Measurements from ENCODE around the gene ZIK1. TPM values are rescaled to one million over a fixed set of nuclear protein-coding genes. Genes with fewer than 3 reads are reported as not detected.
A peak's percentile ranks its signal among the peaks of the same experiment; 100 is the strongest.

Gene ZIK1
- total and polyA plus RNA-seq, 9 of the 15 experiments (the other 6 are each of a cell fraction or from before 2014, with no cell fraction given): 0.03 to 0.42 (median 0.15) TPM; not detected in 1

DNA sequence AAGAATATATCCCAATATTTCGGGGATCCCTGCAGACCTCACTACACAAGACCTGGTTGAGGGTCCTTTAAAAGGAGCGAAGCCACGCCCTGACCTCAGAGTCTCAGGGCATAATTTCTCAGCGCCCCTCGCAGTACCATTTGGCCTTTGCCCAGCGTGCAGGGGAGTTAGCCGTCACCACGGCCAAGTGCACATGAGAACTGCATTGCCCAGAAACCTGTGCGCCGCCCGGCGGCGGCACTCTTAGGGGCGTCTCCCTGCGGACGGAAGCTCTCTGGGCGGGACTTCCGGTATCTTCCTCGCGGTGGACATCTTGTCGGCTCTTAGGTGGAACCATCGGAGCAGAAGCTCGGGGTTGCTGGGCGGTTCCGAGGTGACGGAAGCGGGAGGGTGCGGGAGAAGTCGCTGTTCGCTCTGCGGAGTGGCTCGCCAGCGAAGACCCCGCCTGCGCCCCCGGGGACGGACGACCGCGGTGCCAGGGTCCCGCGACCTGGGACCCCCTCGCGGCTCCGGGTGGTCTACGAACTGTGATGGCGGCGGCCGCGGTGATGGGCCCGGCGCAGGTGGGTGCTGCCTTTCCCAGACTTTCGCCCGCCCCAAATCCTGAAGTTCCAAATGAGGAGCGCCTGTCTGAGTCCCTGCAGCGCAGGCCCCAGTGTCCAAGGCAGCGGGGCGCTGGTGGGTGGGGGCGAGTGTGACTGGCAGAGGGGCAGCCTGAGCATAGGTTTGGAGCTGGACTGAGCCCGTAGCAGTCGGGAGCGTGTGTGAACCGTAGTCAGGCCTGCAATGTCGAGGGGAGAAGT, 30.2 kb downstream of the ZIK1 start, which contains the start of gene ZNF134 (continued):
- TF ChIP-seq, protein P1, sequence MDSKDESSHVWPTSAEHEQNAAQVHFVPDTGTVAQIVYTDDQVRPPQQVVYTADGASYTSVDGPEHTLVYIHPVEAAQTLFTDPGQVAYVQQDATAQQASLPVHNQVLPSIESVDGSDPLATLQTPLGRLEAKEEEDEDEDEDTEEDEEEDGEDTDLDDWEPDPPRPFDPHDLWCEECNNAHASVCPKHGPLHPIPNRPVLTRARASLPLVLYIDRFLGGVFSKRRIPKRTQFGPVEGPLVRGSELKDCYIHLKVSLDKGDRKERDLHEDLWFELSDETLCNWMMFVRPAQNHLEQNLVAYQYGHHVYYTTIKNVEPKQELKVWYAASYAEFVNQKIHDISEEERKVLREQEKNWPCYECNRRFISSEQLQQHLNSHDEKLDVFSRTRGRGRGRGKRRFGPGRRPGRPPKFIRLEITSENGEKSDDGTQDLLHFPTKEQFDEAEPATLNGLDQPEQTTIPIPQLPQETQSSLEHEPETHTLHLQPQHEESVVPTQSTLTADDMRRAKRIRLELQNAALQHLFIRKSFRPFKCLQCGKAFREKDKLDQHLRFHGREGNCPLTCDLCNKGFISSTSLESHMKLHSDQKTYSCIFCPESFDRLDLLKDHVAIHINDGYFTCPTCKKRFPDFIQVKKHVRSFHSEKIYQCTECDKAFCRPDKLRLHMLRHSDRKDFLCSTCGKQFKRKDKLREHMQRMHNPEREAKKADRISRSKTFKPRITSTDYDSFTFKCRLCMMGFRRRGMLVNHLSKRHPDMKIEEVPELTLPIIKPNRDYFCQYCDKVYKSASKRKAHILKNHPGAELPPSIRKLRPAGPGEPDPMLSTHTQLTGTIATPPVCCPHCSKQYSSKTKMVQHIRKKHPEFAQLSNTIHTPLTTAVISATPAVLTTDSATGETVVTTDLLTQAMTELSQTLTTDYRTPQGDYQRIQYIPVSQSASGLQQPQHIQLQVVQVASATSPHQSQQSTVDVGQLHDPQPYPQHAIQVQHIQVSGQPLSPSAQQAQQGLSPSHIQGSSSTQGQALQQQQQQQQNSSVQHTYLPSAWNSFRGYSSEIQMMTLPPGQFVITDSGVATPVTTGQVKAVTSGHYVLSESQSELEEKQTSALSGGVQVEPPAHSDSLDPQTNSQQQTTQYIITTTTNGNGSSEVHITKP (IDR thresholded peaks at IDR 0.05; ENCODE audit: partially characterized antibody): peak; percentile 68
- peak; percentile 24; the same call in 1 of the 2 replicates for TF ChIP-seq NR3C1 (CRISPR knock-in tag; IDR thresholded peaks at IDR 0.05)
- TF ChIP-seq EP400 (IDR thresholded peaks at IDR 0.05): peak; percentile 65; the same call in 1 of the 2 replicates
- peak in 1 of 2 experiments; percentile 89 for TF ChIP-seq AFF1 (IDR thresholded peaks at IDR 0.05; ENCODE audit: low read depth in 1 of 2, partially characterized antibody in 2 of 2)
- TF ChIP-seq ELF1 (tag; IDR thresholded peaks at IDR 0.05): peak; percentile 21; the same call in 1 of the 2 replicates
- TF ChIP-seq, protein P2, sequence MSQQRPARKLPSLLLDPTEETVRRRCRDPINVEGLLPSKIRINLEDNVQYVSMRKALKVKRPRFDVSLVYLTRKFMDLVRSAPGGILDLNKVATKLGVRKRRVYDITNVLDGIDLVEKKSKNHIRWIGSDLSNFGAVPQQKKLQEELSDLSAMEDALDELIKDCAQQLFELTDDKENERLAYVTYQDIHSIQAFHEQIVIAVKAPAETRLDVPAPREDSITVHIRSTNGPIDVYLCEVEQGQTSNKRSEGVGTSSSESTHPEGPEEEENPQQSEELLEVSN (IDR thresholded peaks at IDR 0.05; ENCODE audit: borderline replicate concordance in 1 of 2, extremely low read depth in 1 of 2, insufficient read depth in 1 of 2, insufficient read length in 1 of 2, low read depth in 1 of 2, low read length in 1 of 2, poor library complexity in 1 of 2, severe bottlenecking in 1 of 2): peak; percentile 10 to 69
- no peak for TF ChIP-seq TAF15 (IDR thresholded peaks at IDR 0.05; ENCODE audit: low read depth, low read length)
- TF ChIP-seq ZNF175 (CRISPR knock-in tag; IDR thresholded peaks at IDR 0.05; ENCODE audit: low read depth): no peak
- peak; percentile 41 to 93 (median 81) for TF ChIP-seq YY1 (IDR thresholded peaks at IDR 0.05; ENCODE audit: borderline replicate concordance in 1 of 3, control insufficient read depth in 1 of 3, extremely low read depth in 1 of 3, insufficient read depth in 3 of 3, insufficient read length in 1 of 3, insufficient replicate concordance in 2 of 3, low read depth in 1 of 3, low read length in 2 of 3)
- TF ChIP-seq HMGN3 (IDR thresholded peaks at IDR 0.05; ENCODE audit: borderline replicate concordance, extremely low read depth, insufficient read length, low read depth, low read length): peak; percentile 37
- TF ChIP-seq TAF7 (tag; IDR thresholded peaks at IDR 0.05): peak; percentile 28; the same call in 1 of the 2 replicates
- peak; percentile 77 for TF ChIP-seq CHD1 (IDR thresholded peaks at IDR 0.05; ENCODE audit: low read length)
- no peak for TF ChIP-seq TRIM24 (IDR thresholded peaks at IDR 0.05)
- no peak for TF ChIP-seq RBM25 (IDR thresholded peaks at IDR 0.05; ENCODE audit: low read depth, low read length, severe bottlenecking)
- 0 out of 2 replicates have a peak, but pooled peaks have one; percentile 11 for TF ChIP-seq SPI1 (IDR thresholded peaks at IDR 0.05; ENCODE audit: borderline replicate concordance, low read depth, low read length)
- peak; percentile 91 for TF ChIP-seq HCFC1 (IDR thresholded peaks at IDR 0.05; ENCODE audit: low read depth, low read length)

Data from K562 (cell line).